Trophoblast cell (in vitro differentiated cells and primary cell): Measurements from ENCODE around the gene TMED7. TPM values are rescaled to one million over a fixed set of nuclear protein-coding genes. Genes with fewer than 3 reads are reported as not detected.
A peak's percentile ranks its signal among the peaks of the same experiment; 100 is the strongest.
"Not testable (repeated sequence)": the region's sequence is repeated elsewhere in the genome, so short reads cannot be mapped to it uniquely, and the experiment has no call there.

Experiments used
- DNase-seq, 2 donors: peaks; one replicate each; pipeline ENCODE4 v3.0.0-alpha.2; 2016
- H2AFZ ChIP-seq: 2 replicates; pipeline ENCODE4 v1.6.1; 2013; ENCODE audit warnings: low read length, moderate library complexity, mild to moderate bottlenecking; ENCODE audit not compliant: insufficient read depth, poor library complexity
- H2AK5ac ChIP-seq: 2 replicates; pipeline ENCODE4 v1.6.1; 2013; ENCODE audit warnings: mild to moderate bottlenecking, low read length
- H2BK120ac ChIP-seq: 2 replicates; pipeline ENCODE4 v1.6.1; 2013; ENCODE audit warnings: low read length, mild to moderate bottlenecking, moderate library complexity; ENCODE audit not compliant: insufficient read depth, poor library complexity
- H2BK12ac ChIP-seq: 2 replicates; pipeline ENCODE4 v1.6.1; 2013; ENCODE audit warnings: mild to moderate bottlenecking, low read length, moderate library complexity
- H2BK5ac ChIP-seq: 2 replicates; pipeline ENCODE4 v1.6.1; 2013; ENCODE audit warnings: low read length, low read depth, moderate library complexity, mild to moderate bottlenecking; ENCODE audit not compliant: poor library complexity
- H3K14ac ChIP-seq: 2 replicates; pipeline ENCODE4 v1.6.1; 2013; ENCODE audit warnings: mild to moderate bottlenecking, low read length
- H3K18ac ChIP-seq: 2 replicates; pipeline ENCODE4 v1.6.1; 2013; ENCODE audit warnings: mild to moderate bottlenecking, low read length
- H3K23ac ChIP-seq: 2 replicates; pipeline ENCODE4 v1.6.1; 2013; ENCODE audit warnings: low read length
- H3K27ac ChIP-seq: 2 replicates; pipeline ENCODE4 v1.5.1; 2013; ENCODE audit warnings: low read depth, mild to moderate bottlenecking, inconsistent platforms, low read length, moderate library complexity
- H3K27me3 ChIP-seq: 2 replicates; pipeline ENCODE4 v1.6.1; 2013; ENCODE audit warnings: inconsistent platforms, mild to moderate bottlenecking, low read length, moderate library complexity; ENCODE audit not compliant: insufficient read depth
- H3K36me3 ChIP-seq, 2 experiments: 1 replicate in 1 of 2; 2 replicates in 1 of 2; pipeline ENCODE4 v1.6.1; 2013; ENCODE audit warnings: low read length in 2 of 2, mild to moderate bottlenecking in 2 of 2, moderate library complexity in 1 of 2; ENCODE audit not compliant: insufficient read depth in 2 of 2, control insufficient read depth in 1 of 2
- H3K4ac ChIP-seq: 2 replicates; pipeline ENCODE4 v1.6.1; 2013; ENCODE audit warnings: low read depth, mild to moderate bottlenecking, low read length, moderate library complexity
- H3K4me1 ChIP-seq, 2 experiments: 1 replicate in 1 of 2; 2 replicates in 1 of 2; pipeline ENCODE4 v1.6.1; 2013; ENCODE audit warnings: low read length in 2 of 2, mild to moderate bottlenecking in 2 of 2, moderate library complexity in 1 of 2; ENCODE audit not compliant: insufficient read depth in 2 of 2, control insufficient read depth in 1 of 2
- H3K4me2 ChIP-seq: 2 replicates; pipeline ENCODE4 v1.6.1; 2013; ENCODE audit warnings: inconsistent platforms, mild to moderate bottlenecking, low read length, moderate library complexity
- H3K4me3 ChIP-seq: 2 replicates; pipeline ENCODE4 v1.5.1; 2013; ENCODE audit warnings: mild to moderate bottlenecking, low read depth, low read length, inconsistent platforms
- H3K79me1 ChIP-seq: one replicate; pipeline ENCODE4 v1.6.1; 2013; ENCODE audit warnings: low read length
- H3K79me2 ChIP-seq: 2 replicates; pipeline ENCODE4 v1.6.1; 2013; ENCODE audit warnings: low read length, mild to moderate bottlenecking; ENCODE audit not compliant: control insufficient read depth, insufficient read depth, poor library complexity
- H3K9ac ChIP-seq: 2 replicates; pipeline ENCODE4 v1.6.1; 2013; ENCODE audit warnings: mild to moderate bottlenecking, low read length
- H3K9me3 ChIP-seq: 2 replicates; pipeline ENCODE4 v1.6.1; 2013; ENCODE audit warnings: low read depth, mild to moderate bottlenecking, control low read depth, inconsistent platforms, low read length; ENCODE audit not compliant: insufficient read depth
- H4K12ac ChIP-seq: 2 replicates; pipeline ENCODE4 v1.6.1; 2013; ENCODE audit warnings: low read depth, mild to moderate bottlenecking, low read length, moderate library complexity
- H4K8ac ChIP-seq: 2 replicates; pipeline ENCODE4 v1.6.1; 2013; ENCODE audit warnings: low read depth, mild to moderate bottlenecking, low read length, moderate library complexity
- H4K91ac ChIP-seq: one replicate; pipeline ENCODE4 v1.6.1; 2013; ENCODE audit warnings: low read depth, mild to moderate bottlenecking, low read length, moderate library complexity
- WGBS: extraction: QIAGEN DNeasy Blood & Tissue Kit; methylation state at CpG from one replicate; pipeline ENCODE4 v1.1.7; 2013; ENCODE audit warnings: missing lambda C conversion rate; ENCODE audit not compliant: insufficient read length, insufficient coverage; ENCODE audit errors: extremely low coverage; 5-methylcytosine and 5-hydroxymethylcytosine counted together
- polyA plus RNA-seq: library from polyadenylated mRNA; stranded (reverse); fragments of 200-250 nt; gene quantifications from 2 replicates; pipeline ENCODE4 v1.2.3, GENCODE V29; 2013

The TMED7 gene
- polyA plus RNA-seq = 66.0 and 66.5 TPM in 2 replicates

- Histone ChIP-seq H3K23ac (no peak within 1 kb of the TSS), H2BK120ac (peak within 1 kb of the TSS; percentile 33), H3K79me2 (peaks cover 14% of the 10 kb centered on the region), H4K12ac (peak within 1 kb of the TSS; percentile 85), H3K27me3 (no peaks in the 10 kb centered on the region), H2AFZ (peak within 1 kb of the TSS; percentile 74), H4K8ac (peak within 1 kb of the TSS; percentile 78), H3K4me1 (peaks cover 2 to 6% of the 10 kb centered on the region in 2 experiments), H3K4me2 (peak within 1 kb of the TSS; percentile 85), H2AK5ac (peak within 1 kb of the TSS; percentile 95), H3K14ac (peak within 1 kb of the TSS; percentile 82), H3K36me3 (no peaks in the 10 kb centered on the region), H3K79me1 (peaks cover 8% of the 10 kb centered on the region), H2BK12ac (no peak within 1 kb of the TSS), H3K4ac (peak within 1 kb of the TSS; percentile 91), H4K91ac (peak within 1 kb of the TSS; percentile 83), H3K9me3 (no peaks in the 10 kb centered on the region), H3K27ac (peak within 1 kb of the TSS; percentile 71), H2BK5ac (peak within 1 kb of the TSS; percentile 76), H3K18ac (peak within 1 kb of the TSS; percentile 62), H3K9ac (peak within 1 kb of the TSS; percentile 83), H3K4me3 (peak within 1 kb of the TSS; percentile 91)
- peak; percentile 97 to 99 for DNase-seq
- WGBS = no CpG with 5 or more reads among the region's 77 CpGs
Measured at GRCh38 chr5:115625579-115626444, at the start of gene TMED7. TSS of gene TMED7 (minus strand) at chr5:115626036. CDS start at chr5:115625792, 244 bp downstream.

GRCh38 chr5:115674782-115675181 is 48.9 kb upstream of the TMED7 start:
- WGBS = no CpG with 5 or more reads among the region's 11 CpGs
- not testable (repeated sequence) for H3K18ac ChIP-seq, H3K4ac ChIP-seq, H3K36me3 ChIP-seq, H2BK5ac ChIP-seq, DNase-seq, H2BK12ac ChIP-seq, H4K8ac ChIP-seq, H3K27ac ChIP-seq, H4K12ac ChIP-seq, H3K9me3 ChIP-seq, H3K79me1 ChIP-seq, H4K91ac ChIP-seq, H3K9ac ChIP-seq, H3K27me3 ChIP-seq, H3K14ac ChIP-seq, H3K4me1 ChIP-seq, H3K4me2 ChIP-seq, H2BK120ac ChIP-seq, H2AFZ ChIP-seq, H3K79me2 ChIP-seq, H3K4me3 ChIP-seq, H3K23ac ChIP-seq, H2AK5ac ChIP-seq

GRCh38 chr5:115673596-115673995 is 47.8 kb upstream of the TMED7 start:
- H2BK12ac ChIP-seq = no peak overlapping the region
- no peaks in the 10 kb centered on the region for H3K27me3 ChIP-seq
- no peak overlapping the region for H2AK5ac ChIP-seq
- no peaks in the 10 kb centered on the region for H3K79me1 ChIP-seq
- no peak overlapping the region for H3K4me2 ChIP-seq
- no peak overlapping the region for H3K18ac ChIP-seq
- no peak overlapping the region for H2BK5ac ChIP-seq
- H4K12ac ChIP-seq = no peak overlapping the region
- no peak overlapping the region for H4K8ac ChIP-seq
- no peak overlapping the region for H4K91ac ChIP-seq
- H2AFZ ChIP-seq = no peak overlapping the region
- no peak overlapping the region for H3K14ac ChIP-seq
- H3K9ac ChIP-seq = no peak overlapping the region
- DNase-seq = no peak
- no peaks in the 10 kb centered on the region for H3K79me2 ChIP-seq
- H3K4me3 ChIP-seq = no peak overlapping the region
- H3K9me3 ChIP-seq = no peaks in the 10 kb centered on the region
- H2BK120ac ChIP-seq = no peak overlapping the region
- no peaks in the 10 kb centered on the region for H3K4me1 ChIP-seq
- no peak overlapping the region for H3K27ac ChIP-seq
- H3K36me3 ChIP-seq = no peaks in the 10 kb centered on the region
- WGBS = no CpG with 5 or more reads among the region's 1 CpG
- no peak overlapping the region for H3K23ac ChIP-seq
- no peak overlapping the region for H3K4ac ChIP-seq

- Histone ChIP-seq H2BK5ac (no peak overlapping the region), H3K14ac (no peak overlapping the region), H3K36me3 (no peaks in the 10 kb centered on the region), H2AFZ (no peak overlapping the region), H2AK5ac (no peak overlapping the region), H3K27me3 (no peaks in the 10 kb centered on the region), H3K27ac (no peak overlapping the region), H3K79me2 (no peaks in the 10 kb centered on the region), H4K91ac (no peak overlapping the region), H3K4me2 (no peak overlapping the region), H3K23ac (no peak overlapping the region), H3K18ac (no peak overlapping the region), H4K12ac (no peak overlapping the region), H3K4me3 (no peak overlapping the region), H4K8ac (no peak overlapping the region), H3K4ac (no peak overlapping the region), H3K79me1 (no peaks in the 10 kb centered on the region), H3K9ac (no peak overlapping the region), H3K4me1 (no peaks in the 10 kb centered on the region), H2BK120ac (no peak overlapping the region), H3K9me3 (no peaks in the 10 kb centered on the region), H2BK12ac (no peak overlapping the region)
- no peak for DNase-seq
- no CpG with 5 or more reads among the region's 1 CpG for WGBS
Measured at GRCh38 chr5:115671939-115672338, 46.1 kb upstream of the TMED7 start.
